ENCODE results near the gene GLCE.

Gene GLCE

GRCh38 chr15:69293741-69294615 is 133.5 kb downstream of the GLCE start:
- TF ChIP-seq CTCF (IDR thresholded peaks at IDR 0.05; ENCODE audit: low read depth, low read length) = no peak
- DNase-seq (ENCODE audit: extremely low read depth, low read depth) = no peak

DNA sequence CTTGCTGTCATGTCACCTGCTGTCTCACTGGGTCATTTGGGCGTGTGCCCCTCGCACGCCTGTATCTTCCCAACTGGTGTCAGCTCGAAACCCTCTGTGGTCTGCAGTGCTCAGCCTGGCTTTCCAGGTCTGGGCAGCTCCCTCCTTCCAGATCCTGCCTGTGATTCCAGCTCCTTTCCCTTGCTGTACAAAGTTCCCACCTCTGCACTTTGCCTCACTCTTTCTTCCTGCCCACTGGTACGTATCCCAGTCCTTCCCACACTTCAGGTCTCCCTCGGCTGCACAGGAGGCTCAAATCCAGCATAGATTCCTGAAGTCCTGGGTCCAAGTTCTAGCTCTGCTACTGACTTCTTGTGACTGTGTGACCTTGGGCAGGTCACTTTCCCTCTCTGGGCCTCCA is 136.2 kb downstream of the GLCE start:
- TF ChIP-seq CTCF (IDR thresholded peaks at IDR 0.05; ENCODE audit: low read depth, low read length) = no peak
- no peak for DNase-seq (ENCODE audit: extremely low read depth, low read depth)

GRCh38 chr15:69297642-69298353 is 137.4 kb downstream of the GLCE start:
- TF ChIP-seq CTCF (IDR thresholded peaks at IDR 0.05; ENCODE audit: low read depth, low read length) = no peak
- no peak for DNase-seq (ENCODE audit: extremely low read depth, low read depth)

DNA sequence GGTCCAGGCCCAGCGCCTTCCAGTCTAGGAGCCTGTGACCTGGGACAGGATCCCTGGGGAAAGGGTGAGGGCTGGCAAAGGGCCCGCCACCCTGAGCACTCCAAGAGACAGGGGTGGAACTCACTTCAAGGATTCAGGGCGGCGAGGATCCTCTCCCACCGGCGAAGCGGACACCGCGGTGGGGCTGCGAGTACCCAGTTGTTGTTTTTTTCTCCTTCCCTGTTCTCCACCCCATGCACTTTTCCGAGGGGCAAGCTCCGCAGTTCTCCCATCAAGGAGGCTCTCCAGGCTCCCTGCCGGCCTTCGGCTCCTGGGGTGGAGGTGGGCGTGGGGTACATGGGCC is 137.9 kb downstream of the GLCE start:
- TF ChIP-seq CTCF (IDR thresholded peaks at IDR 0.05; ENCODE audit: low read depth, low read length) = no peak
- no peak for DNase-seq (ENCODE audit: extremely low read depth, low read depth)

DNA sequence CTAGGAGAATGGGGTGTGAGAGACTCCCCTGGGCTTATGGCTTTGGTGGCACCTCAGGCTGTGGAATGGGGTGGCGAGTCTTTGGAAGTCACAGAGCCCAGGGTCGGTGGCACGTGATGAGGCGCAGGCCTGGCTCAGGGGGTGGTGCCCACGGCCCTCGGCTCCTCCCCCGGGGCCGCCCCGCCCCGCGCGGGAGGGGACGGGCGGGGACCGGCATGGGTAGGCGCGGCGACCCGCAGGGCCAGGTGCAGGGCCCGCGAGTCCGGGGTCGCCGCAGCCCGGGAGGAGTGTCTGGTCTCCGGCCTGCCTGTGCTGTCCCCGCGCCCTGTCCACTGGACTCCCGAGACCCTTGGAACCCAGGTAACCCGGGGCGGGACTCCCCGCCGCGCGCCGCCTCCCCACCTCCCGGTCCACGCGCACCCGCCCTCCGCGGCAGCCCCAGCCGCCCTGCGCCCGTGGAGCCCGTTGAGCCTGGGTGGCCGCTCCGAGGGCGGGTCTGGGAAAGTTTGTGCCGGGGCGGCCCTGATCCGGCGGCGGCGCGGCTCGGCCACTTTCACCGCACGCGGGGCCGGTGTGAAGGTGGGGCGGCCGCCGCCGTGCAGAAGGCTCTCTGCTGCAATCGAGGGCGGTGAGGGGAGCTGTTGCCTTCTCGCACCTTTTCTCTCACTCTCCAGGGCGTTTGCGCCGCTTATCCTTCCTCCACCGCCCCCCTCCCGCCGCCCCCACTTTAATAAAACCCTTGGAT is 138.4 kb downstream of the GLCE start, which contains the start of gene PAQR5:
PAQR5 (plus strand) TSS at position 216 of the 745 bp plus-strand sequence. CDS start 61,169 bp downstream, outside the sequence.
- no peak for TF ChIP-seq CTCF (IDR thresholded peaks at IDR 0.05; ENCODE audit: low read depth, low read length)
- no peak for DNase-seq (ENCODE audit: extremely low read depth, low read depth)

DNA sequence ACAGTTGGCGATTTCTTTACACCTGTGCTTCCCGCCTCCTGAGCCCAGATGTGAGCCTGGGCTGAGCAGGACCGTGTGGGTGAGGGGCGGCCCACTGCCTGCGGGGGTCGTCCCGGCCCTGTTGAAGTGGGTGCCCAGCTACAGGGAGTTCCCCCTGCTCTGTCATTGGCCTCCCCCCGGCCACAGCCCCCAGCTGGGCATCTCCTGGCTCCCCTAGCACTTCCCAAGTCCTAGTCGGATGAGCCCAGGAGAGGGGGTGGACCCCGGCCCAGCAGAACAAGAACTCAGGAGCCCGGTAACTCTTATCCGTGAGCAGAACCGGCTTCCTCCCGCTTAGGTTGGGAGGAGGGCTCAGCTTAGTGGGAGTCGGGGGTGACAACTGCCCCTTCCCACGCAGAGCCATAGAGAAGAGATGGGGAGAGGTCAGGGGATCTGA is 139.0 kb downstream of the GLCE start:
- no peak for DNase-seq (ENCODE audit: extremely low read depth, low read depth)
- TF ChIP-seq CTCF (IDR thresholded peaks at IDR 0.05; ENCODE audit: low read depth, low read length) = no peak

Data from AG09319 (cell line).